Measurements from ENCODE around the gene DPP6.
"Not testable (repeated sequence)": the region's sequence is repeated elsewhere in the genome, so short reads cannot be mapped to it uniquely, and the experiment has no call there.

The DPP6 gene

DNA sequence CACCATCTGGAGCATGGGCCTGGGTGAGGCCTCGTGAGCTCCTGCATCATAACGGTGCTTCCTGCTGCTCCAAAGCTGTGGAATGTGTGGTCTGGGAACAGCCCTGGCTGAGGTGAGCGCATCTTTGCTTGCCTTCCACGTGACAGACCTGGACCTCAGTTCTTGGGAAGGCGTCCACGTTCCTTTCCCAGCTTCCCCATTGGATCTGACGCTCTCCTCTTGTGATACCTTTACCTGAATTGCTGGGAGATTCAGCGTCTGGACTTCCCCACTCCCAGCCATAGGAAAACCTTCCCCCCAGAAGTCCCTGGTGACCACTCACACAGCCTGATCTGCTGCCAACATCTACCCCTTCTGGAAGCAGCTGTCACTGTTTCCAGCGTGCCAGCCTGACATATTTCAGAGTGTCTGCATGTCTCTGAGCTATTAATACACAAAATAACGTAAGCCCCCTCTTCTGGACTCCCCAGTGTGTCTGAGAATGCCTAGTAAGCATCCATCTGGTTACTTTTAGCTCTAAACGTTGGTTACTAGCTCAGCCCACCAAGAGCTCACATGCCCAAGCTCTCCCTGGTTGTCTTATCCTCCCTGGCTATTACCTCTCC, 21.6 kb upstream of the DPP6 start:
- H3K4me3 ChIP-seq (ENCODE audit: control insufficient read depth in 1 of 7, extremely low read depth in 1 of 7, insufficient read depth in 4 of 7, low read depth in 2 of 7, low read length in 6 of 7); DNase-seq; POLR2A ChIA-PET; CTCF ChIA-PET; H3K36me3 ChIP-seq (ENCODE audit: control insufficient read depth in 4 of 4, insufficient read depth in 4 of 4, low read length in 3 of 4); H3K27me3 ChIP-seq (replicated peaks in 2 of 5; ENCODE audit: control insufficient read depth in 4 of 5, insufficient read depth in 5 of 5, low read length in 4 of 5); H3K4me1 ChIP-seq (ENCODE audit: control extremely low read depth in 1 of 4, control insufficient read depth in 4 of 4, insufficient read depth in 4 of 4, low read length in 3 of 4); H3K9me3 ChIP-seq (ENCODE audit: control extremely low read depth in 1 of 5, control insufficient read depth in 4 of 5, insufficient read depth in 2 of 5, low read depth in 1 of 5, low read length in 4 of 5); H3K27ac ChIP-seq (ENCODE audit: insufficient read depth in 1 of 2, low read depth in 1 of 2, low read length in 2 of 2, poor library complexity in 1 of 2, severe bottlenecking in 2 of 2): not testable (repeated sequence)
- 81% methylated on average over 7 of the region's 11 CpGs for WGBS (ENCODE audit: insufficient coverage)

DNA sequence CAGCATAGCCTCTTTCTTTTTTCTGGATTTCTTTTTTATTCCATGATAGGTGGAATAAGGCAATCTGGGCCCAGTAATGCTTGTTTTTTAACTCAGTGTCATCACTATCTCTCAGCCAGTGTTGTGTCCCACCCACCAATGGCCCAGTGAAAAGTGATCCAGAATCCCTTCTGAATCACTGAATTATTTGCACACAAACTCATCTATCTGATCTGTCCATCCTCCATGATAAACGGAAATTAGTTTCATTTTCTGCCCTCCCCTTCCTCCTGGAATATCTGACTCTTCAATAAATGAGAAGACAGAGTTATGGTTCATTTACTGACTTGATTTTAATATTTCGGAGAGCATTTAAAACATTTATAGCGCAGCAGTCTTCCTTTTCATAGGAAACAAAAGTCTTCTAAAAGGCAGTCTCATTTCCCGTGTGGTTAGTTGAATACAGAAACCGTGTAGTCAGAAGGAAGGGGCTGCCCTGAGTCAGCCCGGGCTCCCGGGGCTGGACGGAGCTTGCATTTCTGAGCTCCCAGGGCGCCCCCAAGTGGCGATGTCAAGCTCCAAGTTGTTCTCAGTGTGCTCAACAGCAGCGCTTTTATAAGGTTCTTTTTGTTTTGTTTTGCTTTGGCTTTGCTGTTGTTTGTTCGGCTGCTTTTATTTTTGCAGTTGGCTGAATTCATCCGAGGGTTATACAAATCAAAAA, 12.6 kb upstream of the DPP6 start:
- H3K4me3 ChIP-seq (ENCODE audit: control insufficient read depth in 1 of 7, extremely low read depth in 1 of 7, insufficient read depth in 4 of 7, low read depth in 2 of 7, low read length in 6 of 7); POLR2A ChIA-PET; H3K27ac ChIP-seq (ENCODE audit: insufficient read depth in 1 of 2, low read depth in 1 of 2, low read length in 2 of 2, poor library complexity in 1 of 2, severe bottlenecking in 2 of 2); H3K36me3 ChIP-seq (ENCODE audit: control insufficient read depth in 4 of 4, insufficient read depth in 4 of 4, low read length in 3 of 4); H3K9me3 ChIP-seq (ENCODE audit: control extremely low read depth in 1 of 5, control insufficient read depth in 4 of 5, insufficient read depth in 2 of 5, low read depth in 1 of 5, low read length in 4 of 5); H3K4me1 ChIP-seq (ENCODE audit: control extremely low read depth in 1 of 4, control insufficient read depth in 4 of 4, insufficient read depth in 4 of 4, low read length in 3 of 4); H3K27me3 ChIP-seq (replicated peaks in 2 of 5; ENCODE audit: control insufficient read depth in 4 of 5, insufficient read depth in 5 of 5, low read length in 4 of 5); CTCF ChIA-PET; DNase-seq: not testable (repeated sequence)
- no CpG with 5 or more reads among the region's 13 CpGs for WGBS (ENCODE audit: insufficient coverage)

DNA sequence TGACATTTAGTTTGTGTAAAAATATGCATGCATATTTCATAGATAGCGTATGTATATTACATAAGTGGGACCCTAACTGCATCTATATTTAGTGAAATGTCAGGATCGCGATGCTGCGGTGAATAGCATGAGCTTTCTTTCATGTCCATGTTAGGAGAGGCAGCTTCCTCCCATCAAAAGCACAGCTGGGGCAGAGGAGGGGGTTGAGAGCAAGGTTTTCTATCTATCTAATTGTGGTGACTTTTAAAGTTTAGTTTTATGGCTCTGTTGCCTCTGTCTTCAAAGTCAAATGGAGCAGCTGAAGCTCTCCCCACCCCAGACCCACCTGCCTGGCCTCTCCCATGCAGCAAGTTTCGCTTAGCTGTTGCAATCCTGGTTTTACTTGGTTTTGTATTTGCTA, 1.8 kb upstream of the DPP6 start:
- no CpG with 5 or more reads among the region's 5 CpGs for WGBS (ENCODE audit: insufficient coverage)

DNA sequence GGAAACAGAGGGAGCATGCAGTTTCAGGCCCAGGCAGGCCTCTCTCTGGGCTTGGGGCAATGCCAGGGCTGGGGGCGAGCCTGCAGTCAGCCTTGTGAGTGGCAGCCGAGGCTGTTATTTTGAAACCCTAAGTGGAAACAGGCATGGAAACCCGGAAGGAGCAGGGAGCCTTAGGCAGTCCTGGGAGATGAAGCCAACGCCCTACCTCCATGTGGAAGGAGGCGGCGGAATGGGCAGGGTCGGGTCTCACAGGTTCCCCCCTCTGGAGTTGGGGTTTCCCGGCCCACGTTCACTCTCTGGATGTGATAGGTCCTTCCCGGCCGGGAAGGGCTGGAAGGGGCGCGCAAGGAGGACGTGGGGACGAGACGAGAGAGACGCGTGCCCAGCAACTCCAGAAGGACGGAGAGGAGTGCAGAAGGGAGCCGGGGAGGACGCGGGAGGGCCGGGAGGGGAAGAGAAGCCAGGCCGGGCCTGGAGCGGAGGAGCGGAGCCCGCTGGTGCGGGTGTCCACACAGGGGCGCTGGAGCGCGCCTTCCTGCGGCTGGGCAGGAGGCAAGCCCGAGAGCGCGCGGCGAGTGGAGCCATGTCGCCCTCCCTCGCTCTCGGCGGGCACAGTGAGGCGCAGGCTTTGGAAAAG, 1.1 kb upstream of the DPP6 start:
- CTCF ChIA-PET; H3K9me3 ChIP-seq (ENCODE audit: control extremely low read depth in 1 of 5, control insufficient read depth in 4 of 5, insufficient read depth in 2 of 5, low read depth in 1 of 5, low read length in 4 of 5); H3K36me3 ChIP-seq (ENCODE audit: control insufficient read depth in 4 of 4, insufficient read depth in 4 of 4, low read length in 3 of 4); DNase-seq; POLR2A ChIA-PET; H3K4me3 ChIP-seq (ENCODE audit: control insufficient read depth in 1 of 7, extremely low read depth in 1 of 7, insufficient read depth in 4 of 7, low read depth in 2 of 7, low read length in 6 of 7); H3K27ac ChIP-seq (ENCODE audit: insufficient read depth in 1 of 2, low read depth in 1 of 2, low read length in 2 of 2, poor library complexity in 1 of 2, severe bottlenecking in 2 of 2); H3K4me1 ChIP-seq (ENCODE audit: control extremely low read depth in 1 of 4, control insufficient read depth in 4 of 4, insufficient read depth in 4 of 4, low read length in 3 of 4): not testable (repeated sequence)
- H3K27me3 ChIP-seq (replicated peaks in 2 of 5; ENCODE audit: control insufficient read depth in 4 of 5, insufficient read depth in 5 of 5, low read length in 4 of 5): peaks cover 0 to 11% (median 0%) of the 10 kb centered on the region in 5 experiments
- WGBS (ENCODE audit: insufficient coverage): 0% methylated on average over 5 of the region's 42 CpGs

More for the DNA sequence above, 1.8 kb upstream of the DPP6 start:
- H3K36me3 ChIP-seq (ENCODE audit: control insufficient read depth in 4 of 4, insufficient read depth in 4 of 4, low read length in 3 of 4); H3K9me3 ChIP-seq (ENCODE audit: control extremely low read depth in 1 of 5, control insufficient read depth in 4 of 5, insufficient read depth in 2 of 5, low read depth in 1 of 5, low read length in 4 of 5); H3K4me3 ChIP-seq (ENCODE audit: control insufficient read depth in 1 of 7, extremely low read depth in 1 of 7, insufficient read depth in 4 of 7, low read depth in 2 of 7, low read length in 6 of 7); DNase-seq; H3K27ac ChIP-seq (ENCODE audit: insufficient read depth in 1 of 2, low read depth in 1 of 2, low read length in 2 of 2, poor library complexity in 1 of 2, severe bottlenecking in 2 of 2); POLR2A ChIA-PET; H3K4me1 ChIP-seq (ENCODE audit: control extremely low read depth in 1 of 4, control insufficient read depth in 4 of 4, insufficient read depth in 4 of 4, low read length in 3 of 4); CTCF ChIA-PET: not testable (repeated sequence)
- H3K27me3 ChIP-seq (replicated peaks in 2 of 5; ENCODE audit: control insufficient read depth in 4 of 5, insufficient read depth in 5 of 5, low read length in 4 of 5): peaks cover 0 to 11% (median 0%) of the 10 kb centered on the region in 5 experiments

DNA sequence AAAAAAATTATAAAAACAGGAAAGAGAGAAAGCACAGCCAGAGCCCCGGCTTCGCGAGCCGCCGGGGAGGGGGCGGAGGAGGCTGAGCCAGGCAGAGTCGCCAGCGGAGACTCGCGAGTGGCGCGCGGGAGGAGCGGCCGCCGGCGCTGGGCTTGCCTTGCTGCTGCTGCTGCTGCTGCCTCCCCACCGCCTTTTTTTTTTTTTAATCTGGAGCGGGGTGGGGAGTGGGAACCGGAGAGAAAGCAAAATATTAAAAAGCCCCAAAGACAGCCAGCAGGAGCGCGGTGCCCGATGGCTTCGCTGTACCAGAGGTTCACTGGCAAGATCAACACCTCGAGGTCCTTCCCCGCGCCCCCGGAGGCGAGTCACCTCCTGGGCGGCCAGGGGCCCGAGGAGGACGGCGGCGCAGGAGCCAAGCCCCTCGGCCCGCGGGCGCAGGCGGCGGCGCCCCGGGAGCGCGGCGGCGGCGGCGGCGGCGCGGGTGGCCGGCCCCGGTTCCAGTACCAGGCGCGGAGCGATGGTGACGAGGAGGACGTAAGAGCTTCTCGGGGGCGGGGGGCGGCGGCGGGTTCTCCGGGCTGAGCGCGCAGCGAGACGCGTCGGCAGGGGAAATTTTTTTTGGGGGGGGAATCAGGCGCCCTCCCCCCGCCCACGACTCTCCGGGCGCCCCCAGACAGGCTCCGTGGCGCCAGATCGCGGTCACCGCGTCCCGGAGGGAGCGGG, 493 bp downstream of the DPP6 start:
- POLR2A ChIA-PET; H3K36me3 ChIP-seq (ENCODE audit: control insufficient read depth in 4 of 4, insufficient read depth in 4 of 4, low read length in 3 of 4); CTCF ChIA-PET; H3K4me1 ChIP-seq (ENCODE audit: control extremely low read depth in 1 of 4, control insufficient read depth in 4 of 4, insufficient read depth in 4 of 4, low read length in 3 of 4); DNase-seq; H3K9me3 ChIP-seq (ENCODE audit: control extremely low read depth in 1 of 5, control insufficient read depth in 4 of 5, insufficient read depth in 2 of 5, low read depth in 1 of 5, low read length in 4 of 5); H3K4me3 ChIP-seq (ENCODE audit: control insufficient read depth in 1 of 7, extremely low read depth in 1 of 7, insufficient read depth in 4 of 7, low read depth in 2 of 7, low read length in 6 of 7); H3K27ac ChIP-seq (ENCODE audit: insufficient read depth in 1 of 2, low read depth in 1 of 2, low read length in 2 of 2, poor library complexity in 1 of 2, severe bottlenecking in 2 of 2): not testable (repeated sequence)
- WGBS (ENCODE audit: insufficient coverage): 0% methylated on average over 8 of the region's 83 CpGs
- H3K27me3 ChIP-seq (replicated peaks in 2 of 5; ENCODE audit: control insufficient read depth in 4 of 5, insufficient read depth in 5 of 5, low read length in 4 of 5): peaks cover 0 to 11% (median 0%) of the 10 kb centered on the region in 5 experiments

- POLR2A ChIA-PET: not testable (repeated sequence)
Observed at GRCh38 chr7:154053466-154054312, 1.5 kb downstream of the DPP6 start.

More at GRCh38 chr7:154053466-154054312, 1.5 kb downstream of the DPP6 start:
- H3K36me3 ChIP-seq (ENCODE audit: control insufficient read depth in 4 of 4, insufficient read depth in 4 of 4, low read length in 3 of 4); H3K4me3 ChIP-seq (ENCODE audit: control insufficient read depth in 1 of 7, extremely low read depth in 1 of 7, insufficient read depth in 4 of 7, low read depth in 2 of 7, low read length in 6 of 7); H3K9me3 ChIP-seq (ENCODE audit: control extremely low read depth in 1 of 5, control insufficient read depth in 4 of 5, insufficient read depth in 2 of 5, low read depth in 1 of 5, low read length in 4 of 5); DNase-seq; H3K4me1 ChIP-seq (ENCODE audit: control extremely low read depth in 1 of 4, control insufficient read depth in 4 of 4, insufficient read depth in 4 of 4, low read length in 3 of 4); H3K27ac ChIP-seq (ENCODE audit: insufficient read depth in 1 of 2, low read depth in 1 of 2, low read length in 2 of 2, poor library complexity in 1 of 2, severe bottlenecking in 2 of 2); CTCF ChIA-PET: not testable (repeated sequence)
- H3K27me3 ChIP-seq (replicated peaks in 2 of 5; ENCODE audit: control insufficient read depth in 4 of 5, insufficient read depth in 5 of 5, low read length in 4 of 5): peaks cover 0 to 11% (median 0%) of the 10 kb centered on the region in 5 experiments
- 20% methylated on average over 3 of the region's 16 CpGs for WGBS (ENCODE audit: insufficient coverage)
